Measurements from ENCODE around the gene RBM46. TPM values are rescaled to one million over a fixed set of nuclear protein-coding genes. Genes with fewer than 3 reads are reported as not detected.

Gene RBM46, protein sequence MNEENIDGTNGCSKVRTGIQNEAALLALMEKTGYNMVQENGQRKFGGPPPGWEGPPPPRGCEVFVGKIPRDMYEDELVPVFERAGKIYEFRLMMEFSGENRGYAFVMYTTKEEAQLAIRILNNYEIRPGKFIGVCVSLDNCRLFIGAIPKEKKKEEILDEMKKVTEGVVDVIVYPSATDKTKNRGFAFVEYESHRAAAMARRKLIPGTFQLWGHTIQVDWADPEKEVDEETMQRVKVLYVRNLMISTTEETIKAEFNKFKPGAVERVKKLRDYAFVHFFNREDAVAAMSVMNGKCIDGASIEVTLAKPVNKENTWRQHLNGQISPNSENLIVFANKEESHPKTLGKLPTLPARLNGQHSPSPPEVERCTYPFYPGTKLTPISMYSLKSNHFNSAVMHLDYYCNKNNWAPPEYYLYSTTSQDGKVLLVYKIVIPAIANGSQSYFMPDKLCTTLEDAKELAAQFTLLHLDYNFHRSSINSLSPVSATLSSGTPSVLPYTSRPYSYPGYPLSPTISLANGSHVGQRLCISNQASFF
- polyA plus RNA-seq = under 1 TPM; 0.06 to 0.22 (median 0.06) TPM

- H3K27ac ChIP-seq (ENCODE audit: low read depth, low read length) = no peak within 1 kb of the TSS
- 67 to 75% (median 69%) methylated on average over 70 to 76 of the region's 76 CpGs for WGBS, 3 donors
These were observed at the start of gene RBM46 for GRCh38 chr4:154781126-154781982. RBM46 (plus strand) TSS chr4:154781272; CDS start chr4:154796753, 15,481 bp downstream.

GRCh38 chr4:154731756-154732155 lies 49.3 kb upstream of the RBM46 start:
- H3K27ac ChIP-seq (ENCODE audit: low read depth, low read length) = no peak overlapping the region

DNA sequence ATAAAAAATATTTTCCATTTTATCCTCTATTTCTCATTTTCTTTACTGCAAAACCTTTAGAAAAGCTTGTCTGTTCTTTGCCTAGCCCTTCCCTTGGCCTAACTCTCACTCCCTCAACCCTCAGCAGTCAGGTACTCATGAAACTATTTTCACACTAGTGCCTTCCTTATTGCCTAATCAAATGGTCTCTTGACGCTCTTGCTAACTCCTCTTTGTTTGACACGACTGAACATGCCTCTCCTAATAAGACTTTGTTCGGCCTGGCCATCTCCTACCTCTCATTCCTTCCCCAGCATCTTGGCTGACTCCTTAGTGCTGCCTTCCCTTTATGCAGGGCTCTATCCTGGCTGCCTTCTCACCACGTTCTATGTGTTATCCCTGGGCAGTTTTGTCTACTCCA lies 48.4 kb upstream of the RBM46 start:
- 81 to 90% (median 86%) methylated on average over 4 of the region's 4 CpGs for WGBS, 3 donors

GRCh38 chr4:154736770-154737169 lies 44.3 kb upstream of the RBM46 start:
- WGBS, 3 donors = 45 to 93% (median 90%) methylated on average over 1 of the region's 1 CpG
- H3K27ac ChIP-seq (ENCODE audit: low read depth, low read length) = no peak overlapping the region

More for the DNA sequence above, 48.4 kb upstream of the RBM46 start:
- H3K27ac ChIP-seq (ENCODE audit: low read depth, low read length) = no peak overlapping the region

- 18 to 29% (median 25%) methylated on average over 2 of the region's 2 CpGs for WGBS, 3 donors
- H3K27ac ChIP-seq (ENCODE audit: low read depth, low read length) = no peak overlapping the region
These were observed 42.6 kb upstream of the RBM46 start for GRCh38 chr4:154738426-154738825.

DNA sequence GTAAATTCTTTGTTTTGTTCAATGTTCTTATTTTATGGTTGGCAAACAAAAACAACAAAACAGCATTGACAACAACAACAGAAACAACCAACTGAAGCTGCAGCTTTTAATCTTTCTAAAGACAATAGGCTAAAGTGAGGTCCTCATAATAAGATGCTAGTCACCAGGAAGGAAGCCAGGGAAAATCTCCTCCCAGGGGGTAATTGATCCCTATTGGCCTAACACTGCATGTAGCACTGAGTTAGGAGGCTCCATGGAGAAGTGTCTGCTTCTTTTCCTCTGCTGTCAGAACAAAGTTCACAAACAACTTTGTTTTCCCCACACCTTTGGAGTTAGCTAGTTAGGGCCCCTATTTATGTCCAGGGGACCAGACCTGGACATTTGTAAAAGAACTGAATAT lies 42.0 kb upstream of the RBM46 start:
- no peak overlapping the region for H3K27ac ChIP-seq (ENCODE audit: low read depth, low read length)

DNA sequence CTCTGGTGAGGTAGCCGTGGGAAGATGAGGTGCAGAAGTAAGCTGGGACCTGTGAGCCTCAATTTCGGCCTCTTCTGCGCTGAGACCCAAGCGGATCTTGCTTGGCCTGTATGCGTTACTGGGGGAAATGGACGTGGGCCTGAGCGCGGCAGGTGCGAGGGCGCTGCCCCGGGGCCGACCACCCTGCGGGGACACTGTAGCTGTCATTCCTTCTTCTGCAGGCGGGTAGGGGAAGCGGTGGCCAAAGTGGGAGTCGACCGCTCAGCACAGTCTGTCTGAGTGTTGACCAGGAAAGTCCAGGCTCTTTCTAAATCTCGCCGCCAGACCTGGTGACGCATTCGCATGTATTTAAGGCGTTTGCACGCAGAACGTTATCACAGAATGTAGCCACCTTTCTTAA lies 40.6 kb upstream of the RBM46 start:
- 70 to 85% (median 82%) methylated on average over 24 of the region's 24 CpGs for WGBS, 3 donors
- H3K27ac ChIP-seq (ENCODE audit: low read depth, low read length) = no peak overlapping the region

- no peak overlapping the region for H3K27ac ChIP-seq (ENCODE audit: low read depth, low read length)
- WGBS, 3 donors = 26 to 43% (median 29%) methylated on average over 20 of the region's 20 CpGs
These were observed 39.9 kb upstream of the RBM46 start for GRCh38 chr4:154741131-154741665.

DNA sequence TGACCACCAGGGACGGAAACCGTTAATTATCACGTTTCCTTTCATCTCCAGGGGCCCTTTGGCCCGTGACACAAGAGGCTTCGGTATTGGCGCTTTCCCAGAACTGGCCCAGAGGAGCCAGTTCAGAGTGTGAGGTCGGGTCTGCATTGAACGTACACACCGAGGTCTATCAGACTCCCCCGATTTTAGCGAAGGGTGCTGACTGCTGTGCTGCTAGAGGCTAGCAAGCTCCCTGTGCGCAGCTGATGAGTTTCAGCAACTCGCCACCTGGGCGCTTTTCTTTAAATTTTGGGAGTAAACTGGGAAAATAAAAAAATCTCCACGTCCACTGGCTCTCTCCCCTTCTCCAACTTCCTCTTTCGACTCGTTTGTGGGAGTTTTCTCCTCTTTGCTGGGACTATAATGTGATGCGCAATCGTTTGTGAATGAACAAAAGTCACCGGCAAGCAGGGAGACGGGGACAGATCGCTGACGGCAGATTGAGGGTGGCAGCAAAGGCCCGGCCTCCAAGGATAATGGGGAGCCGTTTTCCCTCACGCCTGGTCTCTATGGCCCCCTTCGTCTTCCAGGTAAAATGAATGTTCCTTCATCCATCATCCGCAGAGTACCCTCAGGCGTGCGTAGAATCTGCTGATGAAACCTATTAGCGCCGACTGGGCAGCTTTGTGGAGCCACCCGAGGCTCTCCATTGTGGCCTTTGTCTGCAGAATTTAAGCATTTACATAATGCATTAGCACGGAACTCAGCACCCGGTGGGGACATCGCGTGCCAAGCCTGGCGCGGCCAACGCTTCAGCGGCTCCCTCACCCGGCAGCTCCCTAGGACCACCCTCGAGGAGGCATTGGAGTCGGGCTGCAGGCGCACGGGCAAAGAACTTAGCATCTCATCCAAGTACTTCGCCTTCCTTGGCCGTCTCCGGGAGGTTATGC lies 38.9 kb upstream of the RBM46 start:
- no peak overlapping the region for H3K27ac ChIP-seq (ENCODE audit: low read depth, low read length)
- WGBS, 3 donors = 2 to 9% (median 4%) methylated on average over 49 of the region's 49 CpGs

DNA sequence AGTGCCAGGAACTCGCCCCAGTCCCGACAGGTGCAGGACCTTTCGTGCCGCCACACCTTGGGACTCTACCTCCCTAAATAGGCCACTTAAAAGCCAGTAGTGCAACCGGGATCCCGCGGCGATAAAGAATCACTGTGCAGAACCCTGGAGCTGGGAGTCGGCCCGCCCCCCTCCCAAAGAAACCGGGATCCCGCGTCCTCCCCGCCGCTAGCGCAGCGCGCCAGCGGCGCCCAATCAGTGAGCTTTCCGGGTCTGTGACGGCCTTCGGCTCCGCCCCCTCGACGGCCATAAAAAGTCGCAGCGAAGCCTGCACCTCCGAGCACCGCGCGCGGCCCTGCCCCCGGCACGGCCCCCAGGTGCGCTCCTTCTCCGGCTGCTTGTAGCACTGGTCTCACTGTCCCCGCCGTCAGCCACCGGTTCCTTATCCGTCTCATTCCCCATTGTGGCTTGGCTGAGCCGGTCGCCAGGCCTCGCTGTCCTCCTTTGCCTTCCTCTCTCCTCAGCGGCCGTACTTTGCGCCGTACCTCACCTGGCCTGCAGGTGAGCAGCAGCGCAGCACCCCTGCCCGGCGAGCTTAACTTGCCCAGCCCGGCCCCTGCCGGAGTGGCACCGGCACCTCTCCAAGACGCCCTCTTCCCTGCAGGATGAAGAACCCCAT lies 37.3 kb upstream of the RBM46 start, which contains the start of gene LRAT:
LRAT (plus strand) TSS at position 318 of the 658 bp plus-strand sequence; CDS start at position 645, 327 bp downstream.
- 0 to 2% (median 2%) methylated on average over 54 to 55 of the region's 55 CpGs for WGBS, 3 donors
- H3K27ac ChIP-seq (ENCODE audit: low read depth, low read length) = no peak within 1 kb of the TSS

- whole genome bisulfite sequencing, 3 donors = 3 to 9% (median 9%) methylated on average over 31 of the region's 31 CpGs
These were observed 36.6 kb upstream of the RBM46 start for GRCh38 chr4:154744341-154744926.

GRCh38 chr4:154757713-154758112 lies 23.4 kb upstream of the RBM46 start:
- no peak overlapping the region for H3K27ac ChIP-seq (ENCODE audit: low read depth, low read length)
- WGBS, 3 donors = 69 to 72% (median 71%) methylated on average over 6 of the region's 6 CpGs

More at GRCh38 chr4:154744341-154744926, 36.6 kb upstream of the RBM46 start:
- no peak overlapping the region for H3K27ac ChIP-seq (ENCODE audit: low read depth, low read length)

GRCh38 chr4:154760895-154761294 lies 20.2 kb upstream of the RBM46 start:
- WGBS, 3 donors = 68 to 86% (median 84%) methylated on average over 2 of the region's 2 CpGs
- no peak overlapping the region for H3K27ac ChIP-seq (ENCODE audit: low read depth, low read length)

- 80 to 87% (median 84%) methylated on average over 1 of the region's 1 CpG for WGBS, 3 donors
These were observed 2.8 kb upstream of the RBM46 start for GRCh38 chr4:154778264-154778663.

DNA sequence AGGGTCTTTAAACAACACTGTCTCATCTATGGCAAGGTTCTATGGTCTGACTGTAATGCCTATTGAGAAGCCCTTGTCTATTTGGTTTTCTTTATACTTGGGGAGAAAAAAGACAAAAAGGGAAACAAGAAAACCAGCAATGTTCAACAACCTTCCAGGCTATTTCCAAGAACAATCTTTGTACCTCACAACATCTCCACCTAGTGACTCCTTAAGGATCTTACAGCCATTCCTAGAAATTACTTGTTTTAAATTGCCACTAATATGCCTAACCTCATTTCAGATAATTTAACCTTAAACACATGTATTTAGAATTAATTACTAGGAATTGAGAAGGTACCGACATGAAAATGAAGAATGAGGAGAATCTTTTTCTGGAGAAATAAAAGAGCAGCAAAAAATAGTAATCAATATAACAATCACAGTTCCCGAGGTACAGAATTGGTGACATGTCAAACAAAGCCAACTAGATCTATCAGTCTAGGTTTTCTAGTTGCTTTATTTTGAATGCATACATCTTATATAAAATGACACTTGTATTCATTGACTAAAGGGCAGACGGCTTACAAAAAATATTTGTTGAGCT lies 1.6 kb upstream of the RBM46 start:
- WGBS, 3 donors = 29 to 46% (median 40%) methylated on average over 3 of the region's 3 CpGs
- H3K27ac ChIP-seq (ENCODE audit: low read depth, low read length) = no peak overlapping the region

More at GRCh38 chr4:154778264-154778663, 2.8 kb upstream of the RBM46 start:
- H3K27ac ChIP-seq (ENCODE audit: low read depth, low read length) = no peak overlapping the region

GRCh38 chr4:154781983-154782293 lies 866 bp downstream of the RBM46 start:
- H3K27ac ChIP-seq (ENCODE audit: low read depth, low read length) = no peak overlapping the region
- WGBS, 3 donors = 72 to 81% (median 78%) methylated on average over 18 of the region's 18 CpGs
